IMR-90 (cell line): ENCODE measurements around the gene PDE5A.

Source experiments
- CTCF ChIP-seq: conservative IDR thresholded peaks from 2 replicates; pipeline ENCODE4 v1.5.1; 2012; ENCODE audit warnings: mild to moderate bottlenecking, low read depth, low read length, improper control_type of control experiment
- FOS ChIP-seq: fragments of 150-350 bp; IDR thresholded peaks from 2 replicates; pipeline ENCODE4 v1.6.1; 2016; ENCODE audit warnings: low read depth, low read length
- MXI1 ChIP-seq: IDR thresholded peaks from 2 replicates; pipeline ENCODE4 v1.6.1; 2012; ENCODE audit warnings: low read depth, mild to moderate bottlenecking, low read length, moderate library complexity, borderline replicate concordance
- NFE2L2 ChIP-seq: fragments of 150-350 bp; IDR thresholded peaks from 2 replicates; pipeline ENCODE4 v1.6.1; 2016; ENCODE audit warnings: low read depth, mild to moderate bottlenecking, low read length
- POLR2A ChIP-seq: IDR thresholded peaks from 2 replicates; pipeline ENCODE4 v1.6.1; 2012; ENCODE audit warnings: mild to moderate bottlenecking, low read depth, low read length
- USF2 ChIP-seq: fragments of 150-350 bp; IDR thresholded peaks from 2 replicates; pipeline ENCODE4 v1.6.1; 2017; ENCODE audit warnings: mild to moderate bottlenecking, antibody characterized with exemption, low read length, low read depth

GRCh38 chr4:119672938-119673337 lies 44.3 kb upstream of the PDE5A start:
- TF ChIP-seq CTCF = no peak
- TF ChIP-seq MXI1 = no peak
- no peak for TF ChIP-seq NFE2L2
- TF ChIP-seq POLR2A = no peak
- TF ChIP-seq FOS = no peak
- TF ChIP-seq USF2 = no peak
